DMS79 (cell line): ENCODE data around the gene KRTAP21-1.
"Not testable (repeated sequence)": the region's sequence is repeated elsewhere in the genome, so short reads cannot be mapped to it uniquely, and the experiment has no call there.

Experiments
- DNase-seq: peaks from one replicate; lab custom pipeline; 2025; lab: John Stamatoyannopoulos, UW

The KRTAP21-1 gene

GRCh38 chr21:30755328-30755727, at the start of gene KRTAP21-1:
Gene KRTAP21-1 (minus strand): TSS chr21:30755428. CDS start chr21:30755378, 50 bp downstream.
- DNase-seq, result not testable (repeated sequence)

- no peak for DNase-seq
Observed at GRCh38 chr21:30800605-30801004, 45.4 kb upstream of the KRTAP21-1 start.

- no peak for DNase-seq
Observed at GRCh38 chr21:30793581-30794314, 38.5 kb upstream of the KRTAP21-1 start.

GRCh38 chr21:30779249-30779648, 24.0 kb upstream of the KRTAP21-1 start:
- no peak for DNase-seq

- no peak for DNase-seq
Observed at GRCh38 chr21:30769724-30770431, 14.7 kb upstream of the KRTAP21-1 start.

- DNase-seq, result no peak
Observed at GRCh38 chr21:30760776-30761175, 5.5 kb upstream of the KRTAP21-1 start.

GRCh38 chr21:30758306-30758705, 3.1 kb upstream of the KRTAP21-1 start:
- DNase-seq, result no peak

GRCh38 chr21:30747159-30747558, 8.1 kb downstream of the KRTAP21-1 start, which contains the start of gene KRTAP21-2:
Gene KRTAP21-2 (minus strand): TSS chr21:30747259. CDS start chr21:30747202, 57 bp downstream.
- no peak for DNase-seq

GRCh38 chr21:30740462-30740861, 14.8 kb downstream of the KRTAP21-1 start:
- no peak for DNase-seq

- no peak for DNase-seq
Observed at GRCh38 chr21:30733026-30733425, 22.2 kb downstream of the KRTAP21-1 start.

- no peak for DNase-seq
Observed at GRCh38 chr21:30726726-30727125, 28.5 kb downstream of the KRTAP21-1 start.

- no peak for DNase-seq
Observed at GRCh38 chr21:30719401-30719800, 35.8 kb downstream of the KRTAP21-1 start.

GRCh38 chr21:30718239-30718909, 36.9 kb downstream of the KRTAP21-1 start, which contains the start of gene KRTAP21-3:
Gene KRTAP21-3 (minus strand): TSS chr21:30718777. CDS start chr21:30718759, 18 bp downstream.
- DNase-seq, result no peak

GRCh38 chr21:30717105-30717504, 38.1 kb downstream of the KRTAP21-1 start:
- DNase-seq, result no peak

GRCh38 chr21:30714946-30715345, 40.3 kb downstream of the KRTAP21-1 start:
- no peak for DNase-seq

GRCh38 chr21:30714456-30714855, 40.8 kb downstream of the KRTAP21-1 start:
- DNase-seq, result no peak

- DNase-seq, result no peak
Observed at GRCh38 chr21:30713766-30714165, 41.5 kb downstream of the KRTAP21-1 start.

- no peak for DNase-seq
Observed at GRCh38 chr21:30710499-30710898, 44.7 kb downstream of the KRTAP21-1 start.

GRCh38 chr21:30707409-30707808, 47.8 kb downstream of the KRTAP21-1 start:
- DNase-seq, result no peak
